CD4-positive, alpha-beta T cell (primary cell): ENCODE measurements around the gene KCNJ10. TPM values are rescaled to one million over a fixed set of nuclear protein-coding genes. Genes with fewer than 3 reads are reported as not detected.

Experiments used
- ATAC-seq: fragments of 200-7000 bp; cut with Tn5 transposase; one replicate; pipeline ENCODE4 v1.10.0; 2022; ENCODE audit warnings: mild to moderate bottlenecking; ENCODE audit not compliant: poor library complexity
- CTCF ChIA-PET: fragments of 350-600 bp; sonication (Branson Sonifier 250); formaldehyde crosslinking; loops from one replicate; lab custom pipeline; 2021; ENCODE audit warnings: antibody characterized with exemption, inconsistent platforms; lab: Charles Lee
- POLR2A ChIA-PET: fragments of 350-600 bp; sonication (Branson Sonifier 250); formaldehyde crosslinking; loops from one replicate; lab custom pipeline; 2021; ENCODE audit warnings: antibody characterized with exemption, inconsistent platforms; lab: Charles Lee
- DNase-seq, 14 experiments: peaks; one replicate each; pipeline ENCODE4 v3.0.0-alpha.2; 2013 to 2020; ENCODE audit warnings: mixed read lengths in 2 of 14
- H3K27ac ChIP-seq, 2 donors: one replicate each; pipeline versions ENCODE4 v1.5.1 to v1.7.0; 2013; ENCODE audit warnings: low read length in 2 of 2, low read depth in 1 of 2, mild to moderate bottlenecking in 1 of 2
- H3K27me3 ChIP-seq, 2 experiments: 1 replicate in 1 of 2; 2 replicates in 1 of 2; pipeline versions ENCODE4 v1.6.1 to v1.7.0; 2013; ENCODE audit warnings: low read length in 2 of 2, control low read depth in 1 of 2, mild to moderate bottlenecking in 1 of 2, moderate library complexity in 1 of 2; ENCODE audit not compliant: insufficient read depth in 2 of 2, control insufficient read depth in 1 of 2
- H3K36me3 ChIP-seq: one replicate; pipeline ENCODE4 v1.6.1; 2013; ENCODE audit warnings: low read length, control low read depth; ENCODE audit not compliant: insufficient read depth
- H3K4me1 ChIP-seq: one replicate; pipeline ENCODE4 v1.6.1; 2013; ENCODE audit warnings: low read length, control low read depth; ENCODE audit not compliant: insufficient read depth
- H3K4me3 ChIP-seq: one replicate; pipeline ENCODE4 v1.5.1; 2013; ENCODE audit warnings: mild to moderate bottlenecking, low read length, moderate library complexity
- H3K9me3 ChIP-seq, 2 experiments: 1 replicate in 1 of 2; 2 replicates in 1 of 2; pipeline versions ENCODE4 v1.6.1 to v1.7.0; 2013; ENCODE audit warnings: low read length in 2 of 2, mild to moderate bottlenecking in 2 of 2, control low read depth in 1 of 2, moderate library complexity in 1 of 2; ENCODE audit not compliant: control insufficient read depth in 1 of 2, insufficient read depth in 1 of 2
- H3K27ac Mint-ChIP-seq: one replicate; pipeline ENCODE4 v1.8.0; 2020; ENCODE audit warnings: mixed read lengths
- H3K27me3 Mint-ChIP-seq: one replicate; pipeline ENCODE4 v1.8.0; 2021; ENCODE audit warnings: mixed read lengths
- H3K36me3 Mint-ChIP-seq: one replicate; pipeline ENCODE4 v1.8.0; 2021; ENCODE audit warnings: low read depth, mixed read lengths
- H3K4me1 Mint-ChIP-seq: one replicate; pipeline ENCODE4 v1.8.0; 2021; ENCODE audit warnings: low read depth, mixed read lengths
- H3K4me3 Mint-ChIP-seq: one replicate; pipeline ENCODE4 v1.8.0; 2020; ENCODE audit warnings: mild to moderate bottlenecking, mixed read lengths
- H3K9me3 Mint-ChIP-seq: one replicate; pipeline ENCODE4 v1.8.0; 2020; ENCODE audit warnings: mixed read lengths
- CTCF ChIP-seq: fragments of 200-600 bp; IDR thresholded peaks from one replicate; pipeline ENCODE4 v1.8.0; 2022; ENCODE audit warnings: antibody characterized with exemption, mild to moderate bottlenecking
- intact Hi-C, 2 experiments: fragments of 100-400 bp; cut with DNase I in 1 of 2; cut with micrococcal nuclease in 1 of 2; formaldehyde crosslinking; loops; one replicate each; pipeline versions ENCODE4 v1.15.1 to v1.9.0; 2023 to 2025; cut with DNase I, micrococcal nuclease
- total RNA-seq, 174 experiments: library from RNA in 2 of 174; stranded (reverse) in 2 of 174; gene quantifications; one replicate each; pipeline ENCODE4 v1.2.3 and lab custom pipeline; 2021 to 2026

Gene KCNJ10
- total RNA-seq, 2 experiments from 2014 or later, result not detected

DNA sequence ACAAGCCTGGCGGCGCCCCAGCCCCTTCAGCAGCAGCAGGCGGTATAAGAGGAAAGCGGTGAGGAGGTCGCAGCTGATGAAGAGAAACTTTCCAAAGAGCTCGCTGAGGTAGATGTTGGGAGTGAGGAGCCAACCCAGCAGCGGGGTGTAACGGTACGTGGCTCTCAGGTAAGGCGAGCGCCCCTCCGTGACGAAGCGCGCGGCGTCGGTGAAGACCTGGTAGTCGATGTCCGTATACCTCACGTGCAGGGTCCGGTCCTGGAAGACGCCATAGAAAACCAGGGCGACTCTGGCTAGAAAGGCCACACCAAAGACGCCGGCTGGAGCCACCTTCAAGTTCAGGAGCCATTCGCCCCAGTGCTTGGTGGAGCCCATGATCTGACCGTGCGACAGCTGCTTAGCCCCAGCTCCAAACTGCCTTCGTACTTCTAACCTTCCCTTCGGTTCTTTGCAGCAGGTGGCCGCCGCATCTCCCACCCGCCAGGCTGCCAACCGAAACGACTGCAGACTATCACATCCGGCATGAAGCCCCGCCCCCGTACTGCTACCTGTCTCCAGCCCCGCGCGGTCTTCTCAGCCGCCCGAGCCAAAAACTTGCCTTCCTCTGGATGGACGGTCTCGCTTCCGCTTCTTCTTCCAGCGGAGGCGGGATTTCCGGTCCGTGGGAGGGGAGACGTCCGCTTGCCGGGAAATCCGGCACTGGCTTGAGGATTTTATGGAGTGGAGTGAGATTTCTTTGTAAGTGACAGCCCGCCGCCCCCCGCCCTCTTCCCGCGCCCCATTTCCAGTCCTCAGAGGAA, 38.4 kb downstream of the KCNJ10 start, which contains the start of gene PIGM:
Gene PIGM (minus strand): TSS at position 626 of the 800 bp plus-strand sequence. CDS start 251 bp downstream, at position 375.
- Mint-ChIP-seq H3K27me3 (no peaks in the 10 kb centered on the region), H3K9me3 (no peaks in the 10 kb centered on the region), H3K36me3 (peaks cover 13% of the 10 kb centered on the region), H3K4me3 (peak within 1 kb of the TSS; percentile 98), H3K4me1 (peaks cover 50% of the 10 kb centered on the region), H3K27ac (peak within 1 kb of the TSS; percentile 94)
- H3K36me3 ChIP-seq, result no peaks in the 10 kb centered on the region
- intact Hi-C loops, result loop anchor here (1.0 to 5.0 kb wide), 5 partner anchors 66 to 1491 kb away; partner anchors contain the start of genes DUSP23 (in 2 of the 2), COPA (in 1 of the 2), HSPA6 (in 1 of the 2) and IGSF8 (in 1 of the 2)
- no peak for TF ChIP-seq CTCF
- peak within 1 kb of the TSS; percentile 52 to 67 for H3K27ac ChIP-seq
- DNase-seq (peak; percentile 82 to 98 (median 92)), ATAC-seq (peak; percentile 98)
- CTCF ChIA-PET, result interaction anchor here (0.8 to 5.1 kb wide), 9 partner anchors 9 to 260 kb away, joined by 3 to 24 read pairs (median 4); partner anchors contain the start of gene DUSP23
- no peaks in the 10 kb centered on the region for H3K9me3 ChIP-seq
- peaks cover 24% of the 10 kb centered on the region for H3K4me1 ChIP-seq
- POLR2A ChIA-PET, result interaction anchor here (0.9 to 2.6 kb wide), 10 partner anchors 9 to 250 kb away, joined by 3 to 15 read pairs (median 4); partner anchors contain the start of genes DUSP23, IGSF8 and TAGLN2
- peak within 1 kb of the TSS; percentile 89 for H3K4me3 ChIP-seq
- no peaks in the 10 kb centered on the region for H3K27me3 ChIP-seq

DNA sequence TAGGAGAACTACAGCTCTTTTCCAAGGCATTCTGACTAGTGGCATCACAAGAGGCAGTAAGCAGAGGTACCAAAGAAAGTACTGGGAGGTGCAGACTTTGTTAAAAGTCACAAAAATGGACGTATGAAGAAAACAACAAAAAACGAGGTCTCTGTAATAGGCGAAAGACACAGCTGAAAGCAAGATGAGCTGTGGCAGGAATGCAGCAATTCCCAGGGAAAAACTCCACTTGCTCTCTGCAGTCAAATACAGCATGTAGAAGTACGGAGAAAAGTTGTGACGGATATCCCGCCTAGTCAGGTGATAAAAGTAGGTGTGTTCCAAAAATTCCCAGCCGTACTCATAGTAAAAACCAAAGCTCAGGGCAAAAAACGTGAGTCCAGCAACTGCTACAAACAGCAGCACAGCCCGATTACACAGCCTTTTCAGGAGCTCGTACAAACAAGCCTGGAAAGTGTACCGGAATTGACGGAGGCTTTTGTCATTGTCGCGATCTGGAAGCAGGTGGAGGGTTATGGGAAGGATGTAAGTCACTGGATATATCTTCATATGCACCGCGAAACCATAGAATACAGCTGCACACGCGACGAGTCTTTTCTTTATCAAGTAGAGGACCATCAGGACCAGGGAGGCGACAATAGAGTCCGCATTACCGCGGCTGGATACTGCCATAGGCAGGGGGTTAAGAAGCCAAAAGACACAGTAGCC, 39.1 kb downstream of the KCNJ10 start:
- Histone ChIP-seq H3K4me1 (peaks cover 24% of the 10 kb centered on the region), H3K9me3 (no peaks in the 10 kb centered on the region), H3K27me3 (no peaks in the 10 kb centered on the region), H3K27ac (peak overlapping the region; percentile 43 to 52), H3K36me3 (no peaks in the 10 kb centered on the region), H3K4me3 (peak overlapping the region; percentile 89)
- H3K27me3 Mint-ChIP-seq, result no peaks in the 10 kb centered on the region
- intact Hi-C loops, result loop anchor here (1.0 to 5.0 kb wide), 5 partner anchors 66 to 1491 kb away; partner anchors contain the start of genes COPA (in 1 of the 2), DUSP23 (in 1 of the 2), HSPA6 (in 1 of the 2) and IGSF8 (in 1 of the 2)
- ATAC-seq (peak; percentile 7), DNase-seq (peak in 2 of 14 experiments; percentile 2 to 23)
- peaks cover 50% of the 10 kb centered on the region for H3K4me1 Mint-ChIP-seq
- H3K27ac Mint-ChIP-seq, result peak overlapping the region; percentile 94
- H3K4me3 Mint-ChIP-seq, result peak overlapping the region; percentile 98
- H3K9me3 Mint-ChIP-seq, result no peaks in the 10 kb centered on the region
- no peak for TF ChIP-seq CTCF
- peaks cover 13% of the 10 kb centered on the region for H3K36me3 Mint-ChIP-seq
- CTCF ChIA-PET, result interaction anchor here (1.1 to 5.1 kb wide), 8 partner anchors 12 to 260 kb away, joined by 3 to 24 read pairs (median 4); partner anchors contain the start of gene DUSP23
- POLR2A ChIA-PET, result interaction anchor here (0.7 to 2.6 kb wide), 10 partner anchors 8 to 261 kb away, joined by 3 to 15 read pairs (median 4); partner anchors contain the start of genes DUSP23, IGSF8 and TAGLN2

GRCh38 chr1:160028426-160028825, 41.5 kb downstream of the KCNJ10 start:
- intact Hi-C loops, result no loop called here
- Histone ChIP-seq H3K4me3 (no peak overlapping the region), H3K27me3 (no peaks in the 10 kb centered on the region), H3K27ac (no peak overlapping the region), H3K36me3 (no peaks in the 10 kb centered on the region), H3K4me1 (peaks cover 24% of the 10 kb centered on the region), H3K9me3 (no peaks in the 10 kb centered on the region)
- H3K27ac Mint-ChIP-seq, result peak overlapping the region; percentile 49
- ChIA-PET POLR2A (interaction anchor here (0.6 kb wide), 1 partner anchor 246 kb away, joined by 3 read pairs; no protein-coding TSS in a partner anchor), CTCF (interaction anchor here (5.1 kb wide), 1 partner anchor 22 kb away, joined by 24 read pairs; no protein-coding TSS in a partner anchor)
- no peak for TF ChIP-seq CTCF
- ATAC-seq, result no peak
- no peak overlapping the region for H3K4me3 Mint-ChIP-seq
- H3K36me3 Mint-ChIP-seq, result peaks cover 13% of the 10 kb centered on the region
- H3K4me1 Mint-ChIP-seq, result peaks cover 50% of the 10 kb centered on the region
- DNase-seq, result no peak
- H3K27me3 Mint-ChIP-seq, result no peaks in the 10 kb centered on the region
- no peaks in the 10 kb centered on the region for H3K9me3 Mint-ChIP-seq
